Measurements from ENCODE around the gene OR2W1.

Gene OR2W1
- total RNA-seq = 0 reads per million in 18 experiments

- no peak for DNase-seq
Observed at GRCh38 chr6:29045075-29045474, at the start of gene OR2W1. Gene OR2W1 (minus strand): TSS chr6:29045175. CDS start chr6:29045175, 0 bp downstream.

- DNase-seq = no peak
Observed at GRCh38 chr6:29092957-29093356, 48.0 kb upstream of the OR2W1 start.

DNA sequence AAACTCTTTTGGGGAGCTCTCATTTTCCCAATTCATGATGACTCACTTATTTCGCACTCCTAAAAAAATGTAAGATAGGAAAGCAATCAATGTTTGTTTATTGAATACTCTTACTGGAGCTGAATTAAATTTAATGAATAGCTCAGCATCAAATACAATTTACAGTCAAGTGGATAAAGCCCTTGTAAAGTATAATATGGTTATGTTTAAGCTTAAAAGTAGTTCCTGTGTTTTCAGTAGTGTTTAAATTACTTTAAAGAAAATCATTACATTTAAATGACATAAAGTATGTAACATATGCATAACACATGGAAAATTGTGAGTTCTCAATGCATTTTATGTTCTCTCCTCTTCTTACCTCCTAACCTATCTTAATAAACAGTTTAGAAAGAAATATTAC is 42.2 kb upstream of the OR2W1 start, which contains the start of gene OR2B3:
Gene OR2B3 (minus strand): TSS at position 101 of the 400 bp plus-strand sequence. CDS start 65 bp downstream, at position 36.
- DNase-seq = no peak

DNA sequence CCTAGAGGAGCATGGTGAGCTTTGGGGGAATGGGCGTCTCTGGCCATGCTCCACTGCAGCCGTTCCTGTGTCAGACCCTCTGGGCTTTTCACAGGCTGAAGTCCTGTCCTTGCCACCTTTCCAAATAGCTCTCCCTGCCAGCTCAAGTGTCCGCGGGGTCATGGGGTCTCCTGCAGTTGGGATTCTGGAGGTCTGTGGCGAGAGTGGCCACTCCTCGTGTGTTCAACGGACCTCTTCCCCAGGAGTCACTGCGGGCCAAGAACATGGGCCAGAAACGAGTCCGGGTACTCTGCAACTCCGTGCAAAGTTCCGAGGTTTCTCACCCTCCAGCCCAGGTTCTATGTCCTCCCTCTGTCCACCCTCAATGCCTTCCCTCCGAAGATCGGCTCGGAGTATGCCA is 37.5 kb upstream of the OR2W1 start:
- DNase-seq = no peak

- no peak for DNase-seq
Observed at GRCh38 chr6:29081312-29081711, 36.3 kb upstream of the OR2W1 start.

GRCh38 chr6:29079203-29079602 is 34.2 kb upstream of the OR2W1 start:
- DNase-seq = no peak

- peak; percentile 3 to 30 for DNase-seq
Observed at GRCh38 chr6:29071831-29072723, 27.1 kb upstream of the OR2W1 start.

GRCh38 chr6:29051680-29052079 is 6.7 kb upstream of the OR2W1 start:
- DNase-seq = no peak

DNA sequence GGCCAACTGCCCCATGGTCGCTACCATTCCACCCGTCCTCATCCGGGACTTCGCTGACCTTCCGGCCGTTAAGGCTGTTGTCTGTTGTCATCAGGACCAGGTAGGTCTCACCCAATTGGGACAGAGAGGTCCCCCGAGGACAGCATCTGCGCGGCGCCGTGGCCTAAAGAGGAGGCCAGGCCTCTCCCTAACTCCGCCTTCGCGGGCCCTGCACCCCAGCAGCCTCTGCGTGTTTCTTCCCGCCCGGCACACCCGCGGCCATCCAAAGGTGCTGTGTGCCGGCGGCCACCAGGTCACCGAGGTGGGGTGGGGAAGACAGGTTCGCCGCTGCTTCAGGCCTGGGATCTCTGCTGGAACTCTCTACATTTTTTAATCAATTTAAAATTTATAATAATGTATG is 9.0 kb downstream of the OR2W1 start:
- no peak for DNase-seq

GRCh38 chr6:29028821-29029220 is 16.2 kb downstream of the OR2W1 start:
- DNase-seq = no peak

- DNase-seq = no peak
Observed at GRCh38 chr6:29025927-29026585, 18.9 kb downstream of the OR2W1 start.

- DNase-seq = no peak
Observed at GRCh38 chr6:29021434-29021833, 23.5 kb downstream of the OR2W1 start.

DNA sequence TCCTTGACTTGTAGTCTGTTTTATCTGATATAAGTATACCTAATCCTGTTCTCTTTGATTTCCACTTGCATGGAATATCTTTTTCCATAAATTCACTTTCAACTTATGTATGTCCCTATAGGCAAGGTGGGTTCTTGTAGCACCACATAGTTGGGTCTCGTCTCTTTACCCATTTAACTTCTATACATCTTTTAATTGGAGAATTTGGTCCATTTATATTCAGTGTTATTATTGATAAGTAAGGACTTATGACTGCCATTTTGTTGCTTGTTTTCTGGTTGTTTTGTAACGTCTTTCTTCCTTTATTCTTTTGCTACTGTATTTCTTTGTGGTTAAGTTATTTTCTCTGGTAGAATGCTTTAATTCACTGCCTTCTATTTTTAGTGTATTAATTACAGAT is 25.3 kb downstream of the OR2W1 start:
- no peak for DNase-seq

- DNase-seq = no peak
Observed at GRCh38 chr6:29017428-29017802, 27.6 kb downstream of the OR2W1 start.

GRCh38 chr6:29016559-29017427 is 28.2 kb downstream of the OR2W1 start:
- peak; percentile 71 to 81 for DNase-seq

- no peak for DNase-seq
Observed at GRCh38 chr6:29014729-29015608, 30.0 kb downstream of the OR2W1 start.

DNA sequence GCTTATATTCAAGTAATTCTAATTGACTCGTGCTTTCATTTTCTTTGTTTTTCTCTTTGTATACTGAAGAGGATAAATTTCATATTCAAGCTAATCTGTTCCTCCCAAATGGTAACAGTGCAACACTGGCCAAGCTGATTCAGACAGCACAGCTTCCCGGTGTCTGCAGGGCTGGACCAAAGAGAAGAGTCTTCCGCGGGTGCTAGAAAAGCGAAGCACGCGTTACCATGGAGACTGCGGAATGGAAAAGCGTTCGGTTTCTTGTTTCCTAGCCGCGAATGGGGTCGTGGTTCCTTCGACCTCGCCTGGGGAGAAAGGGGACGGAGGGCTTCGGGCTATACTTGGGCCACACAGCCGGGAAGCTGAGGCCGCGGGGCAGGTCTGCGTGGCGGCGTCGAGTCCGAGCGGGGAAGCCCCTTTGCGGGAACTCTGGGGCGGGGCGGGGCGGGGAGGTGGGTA is 33.7 kb downstream of the OR2W1 start:
- DNase-seq = peak; percentile 37 to 40

- DNase-seq = no peak
Observed at GRCh38 chr6:29009358-29009757, 35.6 kb downstream of the OR2W1 start.

GRCh38 chr6:29008089-29008488 is 36.9 kb downstream of the OR2W1 start:
- DNase-seq = no peak

DNA sequence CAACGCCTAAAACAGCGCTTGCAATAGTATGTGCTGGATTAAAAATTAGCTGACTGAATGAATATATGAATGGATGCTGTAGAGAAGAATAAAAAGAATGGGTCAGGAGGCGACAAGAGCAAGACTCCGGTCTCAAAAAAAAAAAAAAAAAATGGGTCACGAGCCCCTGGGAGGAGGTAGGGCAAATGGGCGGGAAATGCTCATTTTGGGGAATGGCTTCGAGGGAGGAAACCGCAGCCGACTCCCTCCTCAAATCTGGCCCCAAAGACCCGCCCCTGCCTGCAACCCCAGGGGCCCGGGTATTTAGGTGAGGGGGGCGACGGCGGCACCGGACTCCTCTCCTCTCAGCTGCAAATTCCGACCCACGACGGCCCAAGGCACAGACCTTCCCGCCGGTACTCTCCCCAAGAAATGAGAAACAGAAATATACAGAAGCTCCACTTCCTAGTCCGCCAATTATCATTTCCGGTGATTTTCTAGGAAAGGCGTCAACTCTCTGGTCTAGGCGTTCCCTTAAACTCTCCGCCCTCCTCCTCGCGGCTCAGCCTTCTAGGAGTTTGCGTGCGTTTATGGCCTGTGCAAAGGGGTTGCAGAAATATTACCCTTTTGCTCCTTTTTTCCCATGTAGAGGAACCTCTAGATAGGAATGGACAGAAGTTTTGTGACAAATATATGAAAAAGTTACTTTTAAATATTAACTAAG is 39.6 kb downstream of the OR2W1 start, which contains the start of gene ZNF311:
Gene ZNF311 (minus strand): TSS at position 133 of the 703 bp plus-strand sequence. CDS start 1,361 bp downstream, outside the sequence.
- DNase-seq = peak; percentile 80 to 86

All from inflammatory macrophage (primary cell).